Measurements from ENCODE around the gene NRDC.

Gene NRDC

DNA sequence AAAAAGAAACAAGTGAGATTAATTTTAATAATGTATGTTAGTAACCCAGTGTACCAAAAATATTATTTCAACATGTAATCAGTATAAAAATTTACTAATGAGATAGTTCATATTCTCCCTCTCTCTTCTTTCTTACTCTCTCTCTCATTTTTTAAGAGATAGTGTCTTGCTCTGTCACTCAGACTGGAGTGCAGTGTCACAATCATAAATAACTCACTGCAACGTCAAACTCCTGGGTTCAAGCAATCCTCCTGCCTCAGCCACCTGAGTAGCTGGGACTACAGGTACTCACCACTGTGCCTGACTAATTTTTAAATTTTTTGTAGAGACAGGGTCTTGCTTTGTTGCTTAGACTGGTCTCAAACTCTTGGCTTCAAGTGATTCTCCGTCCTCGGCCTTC is 123.9 kb downstream of the NRDC start:
- DNase-seq: no peak

DNA sequence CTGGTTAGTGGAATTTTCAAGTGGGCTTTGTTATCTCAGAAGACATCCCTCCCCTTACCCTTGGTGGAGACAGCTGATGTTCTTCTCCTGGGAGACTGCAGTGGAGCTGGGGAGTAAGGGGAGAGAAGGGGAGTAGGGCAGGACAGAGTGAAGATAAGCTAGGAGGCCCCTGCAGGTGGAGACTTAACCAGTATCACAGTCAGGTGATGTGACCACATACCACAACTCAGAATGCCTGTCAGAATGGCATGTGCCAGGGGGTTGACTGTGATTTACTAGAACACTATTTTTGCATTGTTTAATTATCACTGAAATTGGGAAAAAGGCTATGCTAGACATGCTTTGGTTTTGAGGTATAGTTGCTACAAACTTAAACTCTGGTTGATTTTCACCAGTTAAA is 124.6 kb downstream of the NRDC start:
- DNase-seq: no peak

DNA sequence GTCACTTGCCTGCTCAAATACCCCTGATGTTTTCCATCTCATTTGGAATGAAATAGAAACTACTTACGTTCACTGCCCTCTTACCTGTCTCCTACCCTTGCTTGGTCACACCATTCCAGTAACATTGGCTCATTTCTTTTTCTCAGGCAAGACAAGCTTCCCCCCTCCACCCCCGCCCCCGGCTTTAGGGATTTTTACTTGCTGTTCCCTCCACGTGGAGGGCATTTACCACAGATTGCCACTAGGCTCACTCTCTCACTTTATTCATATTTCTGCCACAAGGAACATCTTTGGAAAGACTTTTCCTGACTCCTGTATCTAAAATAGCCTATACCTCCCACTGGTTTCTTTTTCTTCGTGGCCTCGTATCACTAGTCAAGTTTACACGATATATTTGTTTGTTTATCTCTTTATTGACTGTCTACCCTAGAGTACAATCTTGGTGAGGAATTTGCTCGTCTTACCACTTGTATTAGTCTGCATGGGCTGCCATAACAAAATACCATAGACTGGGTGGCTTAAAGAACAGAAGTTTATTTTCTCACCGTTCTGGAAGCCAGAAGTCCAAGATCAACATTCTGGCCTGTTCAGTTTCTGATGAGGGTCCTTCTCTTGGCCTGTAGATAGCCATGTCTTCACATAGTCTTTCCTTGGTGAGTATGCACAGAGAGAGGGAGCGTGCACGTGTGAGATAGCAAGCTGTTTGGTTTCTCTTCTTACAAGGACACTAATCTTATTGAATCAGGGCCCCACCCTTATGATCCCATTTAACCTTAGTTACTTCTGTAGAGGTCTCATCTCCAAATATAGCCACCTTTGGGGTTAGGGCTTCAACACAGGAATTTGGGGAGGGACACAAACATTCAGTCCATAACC is 126.2 kb downstream of the NRDC start:
- DNase-seq: no peak

DNA sequence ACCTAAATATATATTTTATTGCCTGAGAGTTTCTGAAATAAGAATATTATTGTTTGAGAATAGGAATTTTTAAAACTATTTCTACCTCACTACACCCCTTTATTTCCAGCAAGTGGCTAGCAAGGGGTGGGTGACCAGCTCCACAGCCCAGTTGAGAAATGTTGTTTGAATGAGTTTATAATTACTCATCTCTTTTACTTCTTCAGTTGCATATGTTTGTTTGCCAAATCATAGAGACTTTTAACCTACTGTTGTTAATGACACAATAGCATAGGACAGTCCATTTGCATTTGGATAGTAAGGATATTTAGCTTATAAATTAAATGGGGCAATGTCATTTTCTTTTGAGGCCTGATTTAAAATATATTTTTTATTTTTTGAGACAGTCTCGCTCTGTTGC is 127.8 kb downstream of the NRDC start:
- DNase-seq: no peak

DNA sequence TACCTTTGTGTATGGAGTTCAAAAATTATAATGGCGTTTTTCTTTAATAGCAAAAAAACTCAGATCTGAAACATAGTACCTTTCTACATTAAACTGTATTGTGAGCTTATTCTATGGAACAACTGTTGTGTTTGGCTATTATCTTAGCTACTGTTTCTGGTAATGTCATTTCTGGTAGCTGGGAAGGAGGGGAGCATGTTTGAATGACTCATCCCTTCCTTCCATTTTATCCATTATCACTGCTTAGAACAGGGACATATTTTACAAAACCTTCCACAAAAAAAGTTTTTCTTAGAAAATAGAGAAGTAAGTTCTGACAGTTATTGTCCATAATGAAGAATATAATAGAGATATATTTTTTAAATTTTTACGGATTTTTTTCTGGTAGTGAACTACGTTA is 128.3 kb downstream of the NRDC start:
- no peak for DNase-seq

DNA sequence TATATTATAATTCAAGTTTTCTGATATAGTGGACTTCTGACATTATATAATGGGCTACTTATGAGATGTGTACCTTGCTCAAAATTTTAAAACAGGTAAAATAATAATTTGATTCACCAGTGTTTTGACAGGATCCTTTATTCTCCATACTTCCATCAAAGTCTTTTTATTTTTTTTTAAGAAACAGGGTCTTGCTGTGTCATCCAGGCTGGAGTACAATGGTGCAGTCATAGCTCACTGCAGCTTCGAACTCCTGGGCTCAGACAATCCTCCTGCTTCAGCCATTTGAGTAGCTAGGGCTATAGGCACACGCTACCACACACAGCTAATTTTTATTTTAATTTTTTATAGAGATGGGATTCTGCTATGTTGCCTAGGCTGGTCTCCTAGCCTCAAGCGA is 129.4 kb downstream of the NRDC start:
- DNase-seq: no peak

DNA sequence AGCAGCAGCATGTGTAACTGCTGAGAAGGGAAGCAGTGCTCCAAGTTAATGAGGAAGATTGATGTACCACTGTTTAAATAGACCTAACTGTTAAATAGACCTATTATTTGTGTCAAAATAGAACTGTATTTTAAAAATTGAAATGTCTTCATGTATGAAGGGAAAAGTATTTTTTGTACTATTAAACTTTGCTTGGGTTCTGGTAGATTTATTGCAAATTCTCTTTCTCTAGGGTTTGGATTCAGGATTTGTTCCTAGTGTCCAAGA is 133.3 kb downstream of the NRDC start:
- DNase-seq: no peak

DNA sequence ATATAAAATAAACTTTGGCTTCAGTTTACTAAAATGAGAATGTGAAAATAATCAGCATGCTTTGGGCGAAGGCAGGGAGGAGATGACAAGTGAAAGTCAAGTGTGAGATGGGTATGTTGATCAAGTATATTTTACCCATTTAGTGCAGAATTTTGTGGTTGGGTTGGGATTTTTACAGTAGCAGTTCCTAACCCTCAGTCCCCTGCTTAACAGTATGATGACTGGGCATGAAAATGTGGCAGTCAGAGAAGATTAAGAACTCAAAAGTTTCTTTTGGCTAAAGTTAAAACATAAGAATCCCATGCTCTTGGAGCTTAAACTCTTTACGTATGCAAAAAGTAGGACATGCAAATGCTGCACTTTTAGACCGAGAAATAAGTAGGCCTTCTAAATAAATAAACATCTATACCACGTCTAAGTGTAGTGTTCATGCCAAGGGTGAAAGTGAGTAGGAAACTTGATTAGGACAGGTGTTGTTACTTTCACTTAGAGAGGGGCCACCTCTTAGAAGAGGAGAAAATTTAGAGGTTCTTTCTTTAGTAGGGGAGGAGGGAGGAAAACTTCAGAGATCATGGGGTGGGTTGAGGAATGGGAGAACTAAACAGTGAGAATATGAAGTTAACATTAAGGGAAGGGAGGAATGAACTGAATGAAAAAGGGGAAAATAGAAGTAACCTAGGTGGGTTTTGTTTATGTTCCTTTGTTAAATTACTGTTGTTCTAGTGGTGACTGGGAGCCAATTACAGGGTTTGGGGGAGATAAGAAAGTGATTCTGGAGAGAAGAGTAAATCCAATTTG is 133.8 kb downstream of the NRDC start:
- no peak for DNase-seq

DNA sequence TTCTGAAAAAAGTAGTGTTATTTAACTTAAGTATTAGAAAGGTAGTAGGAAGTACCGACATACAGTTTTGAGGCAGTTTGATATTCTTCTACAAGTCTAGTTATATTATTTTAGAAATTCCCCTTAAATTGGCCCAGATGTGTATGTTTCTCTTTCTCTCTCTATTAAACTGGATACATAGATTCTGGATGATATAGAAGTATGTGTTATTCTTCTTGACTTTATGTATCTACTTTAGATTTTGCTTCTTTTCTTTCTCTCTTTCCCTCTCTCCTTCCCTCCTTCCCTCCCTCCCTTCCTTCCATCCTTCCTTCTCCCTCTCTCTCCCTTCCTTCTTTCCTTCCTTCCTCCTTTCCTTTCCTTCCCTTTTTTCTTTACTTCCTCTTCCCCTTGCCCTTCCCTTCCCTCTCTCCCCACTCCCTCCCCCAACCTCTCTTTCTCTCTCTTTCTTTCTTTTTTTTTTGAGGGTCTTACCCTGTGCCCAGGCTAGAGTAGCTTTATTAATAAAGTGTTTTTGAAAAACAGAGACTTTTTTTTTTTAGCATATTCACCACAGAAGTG is 137.3 kb downstream of the NRDC start:
- DNase-seq: no peak

DNA sequence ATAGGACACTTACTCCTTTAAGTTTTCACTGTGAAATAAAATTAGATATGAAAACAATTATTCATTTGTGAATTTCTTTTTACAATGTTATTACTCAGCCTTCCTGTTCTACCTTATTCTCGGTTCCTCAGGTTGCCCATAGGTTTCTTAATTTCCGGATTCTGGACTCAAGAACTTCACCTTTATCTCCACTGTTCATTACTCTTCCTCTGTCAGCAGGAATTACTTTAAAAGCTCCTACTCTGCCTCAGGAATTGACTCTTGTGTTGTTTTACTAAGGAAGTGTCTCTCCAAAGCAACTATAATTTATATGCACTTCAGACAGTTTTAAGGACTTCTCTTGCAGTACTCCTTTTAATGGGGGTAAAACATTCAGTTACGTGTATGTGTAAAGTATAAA is 137.9 kb downstream of the NRDC start:
- no peak for DNase-seq

Data from activated CD4-positive, alpha-beta T cell treated with anti-CD3 and anti-CD28 coated beads, Interleukin-2, amount 50 U/mL, for 4 hours (primary cell).